Pancreas (tissue), 10 donors: Measurements from ENCODE around the gene ARL3. TPM values are rescaled to one million over a fixed set of nuclear protein-coding genes. Genes with fewer than 3 reads are reported as not detected.
A peak's percentile ranks its signal among the peaks of the same experiment; 100 is the strongest.
"Not testable (repeated sequence)": the region's sequence is repeated elsewhere in the genome, so short reads cannot be mapped to it uniquely, and the experiment has no call there.

Experiments
- ATAC-seq, 4 donors: fragments of 200-7000 bp; cut with Tn5 transposase; one replicate each; pipeline versions ENCODE4 v1.8.0 to v1.9.1; 2020; ENCODE audit warnings: mild to moderate bottlenecking in 4 of 4, moderate library complexity in 4 of 4
- DNase-seq, 6 donors: peaks; one replicate each; pipeline ENCODE4 v3.0.0-alpha.2; 2020
- FAIRE-seq: peaks from 2 replicates; lab custom pipeline; 2012; peaks lifted over from hg19 to GRCh38; lab: Jason Lieb, UNC
- H3K27ac ChIP-seq, 4 donors: fragments of 200-600 bp; sonication (generic); 1 replicate in 3 of 4; 2 replicates in 1 of 4; pipeline versions ENCODE4 v1.5.0 to v1.8.0; 2020
- H3K27me3 ChIP-seq, 4 donors: fragments of 200-600 bp; one replicate each; pipeline ENCODE4 v1.8.0; 2021
- H3K36me3 ChIP-seq, 3 donors: fragments of 200-600 bp; sonication (generic) in 1 of 3; one replicate each; pipeline versions ENCODE4 v1.5.0 to v1.8.0; 2020 to 2021
- H3K4me1 ChIP-seq, 3 donors: fragments of 200-600 bp; one replicate each; pipeline ENCODE4 v1.8.0; 2021
- H3K4me3 ChIP-seq, 4 donors: fragments of 200-600 bp; sonication (generic) in 2 of 4; one replicate each; pipeline versions ENCODE4 v1.5.0 to v1.8.0; 2020 to 2021
- H3K9me3 ChIP-seq, 4 donors: fragments of 200-600 bp; one replicate each; pipeline ENCODE4 v1.8.0; 2021
- WGBS, 2 donors: extraction: QIAGEN DNeasy Blood & Tissue Kit; methylation state at CpG; one replicate each; pipeline ENCODE4 v1.1.7; 2013; 5-methylcytosine and 5-hydroxymethylcytosine counted together
- intact Hi-C, 3 donors: fragments of 100-400 bp; cut with DNase I; formaldehyde crosslinking; loops; one replicate each; pipeline versions ENCODE4 v1.11.1 to v1.14.2; 2022
- polyA plus RNA-seq, 2 donors: library from polyadenylated mRNA; stranded (reverse); fragments of 200-250 nt; gene quantifications; one replicate each; pipeline ENCODE4 v1.2.3, GENCODE V29; 2013
- total RNA-seq, 6 donors: library from RNA; stranded (reverse); fragmentation: NEBNext Ultra II Directional in 4 of 6; extraction: Animal tissue kit (Norgen Biotek cat#: 25700) in 4 of 6; gene quantifications; one replicate each; pipeline versions ENCODE4 v1.2.1 to v1.2.4, GENCODE V29; 2021 to 2023
- TF ChIP-seq, protein P1 (sequence below), 4 donors: fragments of 200-600 bp; sonication (generic) in 3 of 4; IDR thresholded peaks; one replicate each; pipeline versions ENCODE4 v1.5.0 to v1.8.0; 2021; ENCODE audit warnings: antibody characterized with exemption in 4 of 4
- donor health status: healthy with polysubstance abuse.
- donor health status: DM: no; HTN: no; CAD: no; lungs with moderate emphysema.
- donor health status: DM: no; HTN: no; CAD: no.
- donor health status: control.
- donor health status: control.
- donor health status: Bipolar disorder and iron deficiency.
- donor health status: DM: yes; HTN: yes; CAD: no.
- donor health status: DM: no; HTN: no; CAD: no.
- donor health status: DM: no; HTN: no; CAD: no.
- donor health status: DM: yes; HTN: yes; CAD: no.

Gene ARL3
- total and polyA plus RNA-seq, 8 donors = 2.4 to 8.0 (median 3.1) TPM

DNA sequence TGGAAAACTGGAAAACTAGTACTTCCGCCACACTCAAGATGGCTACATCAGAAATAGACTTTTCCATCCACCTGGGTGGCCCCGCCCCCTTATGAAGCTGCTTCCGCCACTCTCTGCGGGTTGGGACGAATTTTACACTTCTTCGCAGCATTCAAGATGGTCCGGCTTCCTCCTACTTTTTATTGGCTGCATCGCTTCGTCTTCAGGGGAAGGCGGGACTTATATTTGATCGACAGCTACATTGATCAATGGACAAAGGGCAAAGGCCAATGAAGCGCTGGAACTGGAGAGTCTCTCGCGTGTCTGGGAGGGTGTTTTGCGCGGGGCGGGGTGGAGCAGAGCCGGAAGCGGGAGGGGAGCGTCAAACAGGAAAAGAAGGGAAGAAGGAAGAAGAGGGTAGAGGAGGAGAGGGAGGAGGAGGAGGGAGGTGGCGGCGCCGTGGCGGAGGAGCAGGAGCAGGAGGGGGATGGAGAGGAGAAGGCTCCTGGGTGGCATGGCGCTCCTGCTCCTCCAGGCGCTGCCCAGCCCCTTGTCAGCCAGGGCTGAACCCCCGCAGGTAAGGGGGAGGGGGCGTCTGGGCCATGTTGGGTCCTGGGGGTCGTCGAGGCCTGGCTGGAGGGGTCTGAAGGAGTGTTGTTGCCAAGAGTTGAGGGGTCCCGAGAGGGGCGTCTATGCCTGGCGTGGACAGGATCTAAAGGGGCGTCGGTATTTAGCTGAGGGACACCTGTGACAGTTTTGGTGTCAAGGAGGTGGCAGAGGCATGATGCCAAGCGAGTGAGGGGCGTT, 29.6 kb upstream of the ARL3 start, which contains the start of gene WBP1L:
Gene WBP1L, plus strand, starts transcription at position 361 of the 786 bp plus-strand sequence. Its CDS starts 106 bp downstream, at position 467.
- H3K9me3 ChIP-seq = no peaks in the 10 kb centered on the region
- H3K4me1 ChIP-seq = peaks cover 14 to 21% (median 16%) of the 10 kb centered on the region in 3 donors
- H3K36me3 ChIP-seq = no peaks in the 10 kb centered on the region
- TF ChIP-seq, protein P1, sequence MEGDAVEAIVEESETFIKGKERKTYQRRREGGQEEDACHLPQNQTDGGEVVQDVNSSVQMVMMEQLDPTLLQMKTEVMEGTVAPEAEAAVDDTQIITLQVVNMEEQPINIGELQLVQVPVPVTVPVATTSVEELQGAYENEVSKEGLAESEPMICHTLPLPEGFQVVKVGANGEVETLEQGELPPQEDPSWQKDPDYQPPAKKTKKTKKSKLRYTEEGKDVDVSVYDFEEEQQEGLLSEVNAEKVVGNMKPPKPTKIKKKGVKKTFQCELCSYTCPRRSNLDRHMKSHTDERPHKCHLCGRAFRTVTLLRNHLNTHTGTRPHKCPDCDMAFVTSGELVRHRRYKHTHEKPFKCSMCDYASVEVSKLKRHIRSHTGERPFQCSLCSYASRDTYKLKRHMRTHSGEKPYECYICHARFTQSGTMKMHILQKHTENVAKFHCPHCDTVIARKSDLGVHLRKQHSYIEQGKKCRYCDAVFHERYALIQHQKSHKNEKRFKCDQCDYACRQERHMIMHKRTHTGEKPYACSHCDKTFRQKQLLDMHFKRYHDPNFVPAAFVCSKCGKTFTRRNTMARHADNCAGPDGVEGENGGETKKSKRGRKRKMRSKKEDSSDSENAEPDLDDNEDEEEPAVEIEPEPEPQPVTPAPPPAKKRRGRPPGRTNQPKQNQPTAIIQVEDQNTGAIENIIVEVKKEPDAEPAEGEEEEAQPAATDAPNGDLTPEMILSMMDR (IDR thresholded peaks at IDR 0.05) = no peak
- intact Hi-C loops = no loop called here
- peak; percentile 98 for FAIRE-seq
- H3K4me3 ChIP-seq = peak within 1 kb of the TSS; percentile 79 to 96 (median 91)
- peak within 1 kb of the TSS; percentile 45 to 76 (median 68) for H3K27ac ChIP-seq
- no peaks in the 10 kb centered on the region for H3K27me3 ChIP-seq
- peak; percentile 88 to 97 (median 96) for DNase-seq
- 1% methylated on average over 33 to 37 of the region's 37 CpGs for WGBS, 2 donors
- peak; percentile 95 to 98 (median 95) for ATAC-seq

DNA sequence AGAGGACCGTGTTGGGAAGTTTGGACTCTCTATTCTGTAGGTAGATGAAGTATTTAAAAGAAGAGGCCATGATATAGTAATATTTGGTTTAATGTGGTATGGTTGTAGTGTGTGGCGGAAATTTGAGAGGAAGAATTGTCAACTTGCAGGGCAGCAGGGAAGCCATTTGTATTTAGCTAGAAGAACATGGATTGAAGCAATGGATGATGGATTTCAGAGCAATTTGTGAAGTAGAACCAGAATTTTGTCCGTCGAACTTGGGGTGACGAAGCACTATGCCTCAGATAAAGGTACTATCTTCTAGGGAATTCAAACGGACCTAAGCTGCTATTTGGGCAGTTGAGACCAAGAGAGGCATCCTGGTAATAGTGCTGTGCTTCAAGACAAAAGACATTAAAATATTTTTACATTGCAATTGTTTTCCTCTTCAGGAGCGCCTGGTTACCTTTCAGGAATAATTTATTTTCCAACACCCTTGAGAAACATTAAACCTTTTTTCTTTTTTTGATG, 28.9 kb upstream of the ARL3 start:
- no peak for FAIRE-seq
- ATAC-seq = no peak
- WGBS, 2 donors = 23 to 31% methylated on average over 7 of the region's 7 CpGs

DNA sequence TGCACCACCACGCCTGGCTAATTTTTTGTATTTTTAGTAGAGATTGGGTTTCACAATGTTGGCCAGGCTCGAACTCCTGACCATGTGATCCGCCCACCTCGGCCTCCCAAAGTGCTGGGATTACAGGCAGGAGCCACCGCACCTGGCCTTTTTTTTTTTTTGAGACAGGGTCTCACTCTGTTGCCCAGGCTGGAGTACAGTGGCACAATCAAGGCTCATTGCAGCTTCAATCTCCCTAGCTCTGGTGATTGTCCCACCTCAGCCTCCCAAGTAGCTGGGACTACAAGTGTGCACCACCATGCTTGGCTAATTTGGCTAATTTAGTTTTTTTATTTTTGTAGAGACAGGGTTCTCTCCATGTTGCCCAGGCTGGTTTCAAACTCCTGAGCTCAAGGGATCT, 28.1 kb upstream of the ARL3 start:
- DNase-seq, ATAC-seq, intact Hi-C loops, H3K27me3 ChIP-seq, H3K36me3 ChIP-seq, H3K4me3 ChIP-seq, H3K27ac ChIP-seq, FAIRE-seq, H3K9me3 ChIP-seq: not testable (repeated sequence)
- H3K4me1 ChIP-seq = peaks cover 14 to 21% (median 16%) of the 10 kb centered on the region in 3 donors
- 92 to 95% methylated on average over 5 of the region's 5 CpGs for WGBS, 2 donors

More for the DNA sequence above, 28.9 kb upstream of the ARL3 start:
- Histone ChIP-seq H3K4me3 (peak overlapping the region in 2 of 4 donors; percentile 26 to 91), H3K27ac (no peak overlapping the region), H3K9me3 (no peaks in the 10 kb centered on the region), H3K4me1 (peaks cover 14 to 21% (median 16%) of the 10 kb centered on the region in 3 donors), H3K27me3 (no peaks in the 10 kb centered on the region), H3K36me3 (no peaks in the 10 kb centered on the region)
- DNase-seq = no peak
- intact Hi-C loops = no loop called here
- TF ChIP-seq, protein P1 (IDR thresholded peaks at IDR 0.05) = no peak

DNA sequence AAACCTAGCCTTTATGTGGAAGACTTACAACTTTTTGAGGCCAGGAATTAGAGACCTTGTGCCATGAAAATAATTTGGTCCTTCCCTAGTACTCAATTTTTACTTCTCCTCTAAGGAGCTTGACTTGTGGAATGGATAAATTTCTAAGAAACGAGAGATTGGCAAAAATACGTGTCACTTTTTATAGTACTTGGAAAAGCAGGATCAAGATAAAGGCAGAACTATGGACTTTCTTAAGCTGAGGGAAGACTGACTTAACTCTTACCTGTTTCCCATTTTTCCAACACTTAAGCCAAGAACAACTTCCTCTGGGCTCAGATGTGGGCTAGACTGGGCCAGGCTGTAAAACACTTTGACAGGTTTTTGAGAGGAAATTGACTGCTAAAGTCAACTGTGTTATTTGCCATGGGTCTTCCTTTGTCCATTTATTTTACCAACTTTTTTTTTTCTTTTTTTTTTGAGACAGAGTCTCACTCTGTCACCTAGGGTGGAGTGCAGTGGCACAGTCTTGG, 27.6 kb upstream of the ARL3 start:
- intact Hi-C loops = no loop called here

DNA sequence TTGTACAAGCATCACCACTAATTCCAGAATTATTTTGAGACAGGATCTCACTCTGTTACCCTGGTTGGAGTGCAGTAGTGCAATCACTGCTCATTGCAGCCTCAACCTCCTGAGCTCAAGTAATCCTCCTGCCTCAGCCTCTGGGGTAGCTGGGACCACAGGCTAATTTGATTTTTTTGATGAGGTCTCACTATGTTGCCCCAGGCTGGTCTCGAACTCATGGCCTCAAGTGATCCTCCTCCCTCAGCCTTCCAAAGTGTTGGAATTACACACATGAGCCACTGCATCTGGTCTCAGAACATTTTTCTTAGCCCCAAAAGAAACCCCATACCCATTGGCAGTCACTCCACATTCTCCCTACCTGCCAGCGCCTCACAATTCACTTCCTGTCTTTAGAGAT, 26.0 kb upstream of the ARL3 start:
- TF ChIP-seq, protein P1 (IDR thresholded peaks at IDR 0.05) = no peak
- intact Hi-C loops = no loop called here
- 84 to 94% methylated on average over 2 of the region's 2 CpGs for WGBS, 2 donors
- H3K4me3 ChIP-seq = no peak overlapping the region
- H3K36me3 ChIP-seq = no peaks in the 10 kb centered on the region
- H3K27ac ChIP-seq = no peak overlapping the region
- H3K9me3 ChIP-seq = no peaks in the 10 kb centered on the region
- H3K4me1 ChIP-seq = peaks cover under 1 to 6% (median 3%) of the 10 kb centered on the region in 3 donors
- no peak for ATAC-seq
- no peak for DNase-seq
- no peak for FAIRE-seq
- H3K27me3 ChIP-seq = no peaks in the 10 kb centered on the region

More for the DNA sequence above, 27.6 kb upstream of the ARL3 start:
- no peaks in the 10 kb centered on the region for H3K27me3 ChIP-seq
- H3K4me1 ChIP-seq = peaks cover 14 to 21% (median 14%) of the 10 kb centered on the region in 3 donors
- H3K4me3 ChIP-seq = no peak overlapping the region
- 24 to 39% methylated on average over 2 of the region's 2 CpGs for WGBS, 2 donors
- ATAC-seq (no peak), FAIRE-seq (no peak), DNase-seq (no peak)
- no peaks in the 10 kb centered on the region for H3K36me3 ChIP-seq
- TF ChIP-seq, protein P1 (IDR thresholded peaks at IDR 0.05) = no peak
- H3K27ac ChIP-seq = no peak overlapping the region
- no peaks in the 10 kb centered on the region for H3K9me3 ChIP-seq
